ENCODE results near the gene BPTF. TPM values are rescaled to one million over a fixed set of nuclear protein-coding genes. Genes with fewer than 3 reads are reported as not detected.
A peak's percentile ranks its signal among the peaks of the same experiment; 100 is the strongest.
"Not testable (repeated sequence)": the region's sequence is repeated elsewhere in the genome, so short reads cannot be mapped to it uniquely, and the experiment has no call there.

The BPTF gene
- total RNA-seq, 3 donors from 2014 or later (not counting 1 experiment from before 2014, with no cell fraction given): 168 to 205 (median 193) TPM

- Mint-ChIP-seq H3K27ac (peak overlapping the region; percentile 95 to 97), H3K27me3 (ENCODE audit: low read depth in 2 of 2) (peaks cover 0 to 3% of the 10 kb centered on the region in 2 donors), H3K36me3 (no peaks in the 10 kb centered on the region), H3K4me3 (peak overlapping the region; percentile 84), H3K9me3 (no peaks in the 10 kb centered on the region), H3K4me1 (peaks cover 14% of the 10 kb centered on the region in 2 donors)
- no peaks in the 10 kb centered on the region for H3K27me3 ChIP-seq (ENCODE audit: control insufficient read depth, insufficient read depth, low read length)
- no peak for TF ChIP-seq CTCF (IDR thresholded peaks at IDR 0.05)
- no peaks in the 10 kb centered on the region for H3K9me3 ChIP-seq (ENCODE audit: control insufficient read depth, insufficient read depth, low read length)
- intact Hi-C loops (cut with micrococcal nuclease): loop anchor here (1.0 kb wide), 1 partner anchor 15 kb away; the partner anchor contains the start of gene KPNA2
- ATAC-seq (no peak), DNase-seq (peak in 1 of 2 donors; percentile 31)
- H3K4me1 ChIP-seq (ENCODE audit: control insufficient read depth, insufficient read depth, low read length): peaks cover 17% of the 10 kb centered on the region
- peak overlapping the region; percentile 63 for H3K4me3 ChIP-seq (ENCODE audit: low read length)
- 8% methylated on average over 10 of the region's 12 CpGs for WGBS (ENCODE audit: insufficient coverage)
- no peaks in the 10 kb centered on the region for H3K36me3 ChIP-seq (ENCODE audit: control insufficient read depth, insufficient read depth, low read length)
- H3K27ac ChIP-seq (ENCODE audit: low read length): peak overlapping the region; percentile 69
Measured at GRCh38 chr17:68020409-68020756, 195.1 kb downstream of the BPTF start.

DNA sequence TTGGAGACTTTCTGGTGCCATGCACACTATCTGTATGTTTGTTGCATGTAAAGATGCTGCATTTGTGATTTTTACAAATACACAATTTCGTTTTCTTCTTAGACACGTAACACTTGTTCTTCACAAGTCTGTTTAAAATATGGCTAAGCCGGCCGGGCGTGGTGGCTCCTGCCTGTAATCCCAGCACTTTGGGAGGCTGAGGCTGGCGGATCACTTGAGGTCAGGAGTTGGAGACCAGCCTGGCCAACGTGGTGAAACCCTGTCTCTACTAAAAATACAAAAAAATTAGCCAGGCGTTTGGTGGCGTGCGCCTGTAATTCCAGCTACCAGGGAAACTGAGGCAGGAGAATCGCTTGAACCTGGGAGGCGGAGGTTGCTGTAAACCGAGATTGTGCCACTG, 195.5 kb downstream of the BPTF start:
- H3K36me3 ChIP-seq (ENCODE audit: control insufficient read depth, insufficient read depth, low read length); DNase-seq; H3K27me3 Mint-ChIP-seq (ENCODE audit: low read depth in 2 of 2); H3K27me3 ChIP-seq (ENCODE audit: control insufficient read depth, insufficient read depth, low read length); ATAC-seq; H3K36me3 Mint-ChIP-seq; H3K9me3 Mint-ChIP-seq; H3K9me3 ChIP-seq (ENCODE audit: control insufficient read depth, insufficient read depth, low read length): not testable (repeated sequence)
- intact Hi-C loops (cut with micrococcal nuclease): loop anchor here (1.0 kb wide), 1 partner anchor 15 kb away; the partner anchor contains the start of gene KPNA2
- Histone ChIP-seq H3K27ac (ENCODE audit: low read length) (peak overlapping the region; percentile 69), H3K4me3 (ENCODE audit: low read length) (peak overlapping the region; percentile 63), H3K4me1 (ENCODE audit: control insufficient read depth, insufficient read depth, low read length) (peaks cover 17% of the 10 kb centered on the region)
- WGBS (ENCODE audit: insufficient coverage): 87% methylated on average over 13 of the region's 13 CpGs
- H3K4me1 Mint-ChIP-seq: peaks cover 14% of the 10 kb centered on the region in 2 donors
- H3K27ac Mint-ChIP-seq: peak overlapping the region; percentile 95 to 97
- peak overlapping the region; percentile 84 for H3K4me3 Mint-ChIP-seq

GRCh38 chr17:68021963-68022362, 196.7 kb downstream of the BPTF start:
- DNase-seq: no peak
- no peak for ATAC-seq
- Mint-ChIP-seq H3K27me3 (ENCODE audit: low read depth in 2 of 2) (peaks cover 0 to 3% of the 10 kb centered on the region in 2 donors), H3K36me3 (no peaks in the 10 kb centered on the region), H3K4me3 (peak overlapping the region; percentile 55), H3K4me1 (peaks cover 14% of the 10 kb centered on the region in 2 donors), H3K27ac (no peak overlapping the region), H3K9me3 (no peaks in the 10 kb centered on the region)
- no peak overlapping the region for H3K27ac ChIP-seq (ENCODE audit: low read length)
- H3K4me1 ChIP-seq (ENCODE audit: control insufficient read depth, insufficient read depth, low read length): peaks cover 17% of the 10 kb centered on the region
- H3K4me3 ChIP-seq (ENCODE audit: low read length): no peak overlapping the region
- intact Hi-C loops (cut with micrococcal nuclease): no loop called here
- H3K36me3 ChIP-seq (ENCODE audit: control insufficient read depth, insufficient read depth, low read length): no peaks in the 10 kb centered on the region
- H3K9me3 ChIP-seq (ENCODE audit: control insufficient read depth, insufficient read depth, low read length): no peaks in the 10 kb centered on the region
- TF ChIP-seq CTCF (IDR thresholded peaks at IDR 0.05): no peak
- no peaks in the 10 kb centered on the region for H3K27me3 ChIP-seq (ENCODE audit: control insufficient read depth, insufficient read depth, low read length)
- WGBS (ENCODE audit: insufficient coverage): 95% methylated on average over 8 of the region's 8 CpGs

- H3K9me3 Mint-ChIP-seq; H3K27me3 Mint-ChIP-seq (ENCODE audit: low read depth in 2 of 2); H3K27me3 ChIP-seq (ENCODE audit: control insufficient read depth, insufficient read depth, low read length); H3K36me3 ChIP-seq (ENCODE audit: control insufficient read depth, insufficient read depth, low read length); H3K27ac ChIP-seq (ENCODE audit: low read length); H3K4me3 ChIP-seq (ENCODE audit: low read length); H3K9me3 ChIP-seq (ENCODE audit: control insufficient read depth, insufficient read depth, low read length); ATAC-seq; DNase-seq; H3K36me3 Mint-ChIP-seq; H3K27ac Mint-ChIP-seq; H3K4me3 Mint-ChIP-seq; intact Hi-C loops (cut with micrococcal nuclease): not testable (repeated sequence)
- H3K4me1 Mint-ChIP-seq: peaks cover 14% of the 10 kb centered on the region in 2 donors
- WGBS (ENCODE audit: insufficient coverage): 92% methylated on average over 15 of the region's 15 CpGs
- peaks cover 17% of the 10 kb centered on the region for H3K4me1 ChIP-seq (ENCODE audit: control insufficient read depth, insufficient read depth, low read length)
Measured at GRCh38 chr17:68022547-68022946, 197.2 kb downstream of the BPTF start.

All from natural killer cell (primary cell).